HUES64 (cell line): Measurements from ENCODE around the gene LRP2BP.
A peak's percentile ranks its signal among the peaks of the same experiment; 100 is the strongest.
"Not testable (repeated sequence)": the region's sequence is repeated elsewhere in the genome, so short reads cannot be mapped to it uniquely, and the experiment has no call there.

Experiments used
- H3K27ac ChIP-seq: 2 replicates; pipeline ENCODE4 v1.7.0; 2013; ENCODE audit warnings: low read depth, low read length, inconsistent platforms
- H3K27me3 ChIP-seq: 2 replicates; pipeline ENCODE4 v1.6.1; 2013; ENCODE audit warnings: mild to moderate bottlenecking, low read length; ENCODE audit not compliant: insufficient read depth
- H3K36me3 ChIP-seq: 2 replicates; pipeline ENCODE4 v1.6.1; 2013; ENCODE audit warnings: mild to moderate bottlenecking, low read length; ENCODE audit not compliant: insufficient read depth
- H3K4me1 ChIP-seq: 2 replicates; pipeline ENCODE4 v1.6.1; 2013; ENCODE audit warnings: mild to moderate bottlenecking, low read length, moderate library complexity; ENCODE audit not compliant: insufficient read depth
- H3K4me3 ChIP-seq: 2 replicates; pipeline ENCODE4 v1.5.1; 2013; ENCODE audit warnings: mild to moderate bottlenecking, low read length, moderate library complexity
- H3K9ac ChIP-seq: 2 replicates; pipeline ENCODE4 v1.6.1; 2013; ENCODE audit warnings: mild to moderate bottlenecking, low read depth, low read length
- H3K9me3 ChIP-seq: 2 replicates; pipeline ENCODE4 v1.6.1; 2013; ENCODE audit warnings: low read depth, low read length; ENCODE audit not compliant: insufficient read depth
- WGBS: fragments of 150-250, 120-280 bp; methylation state at CpG from one replicate; pipeline ENCODE4 v1.1.7; 2013; ENCODE audit warnings: missing lambda C conversion rate; 5-methylcytosine and 5-hydroxymethylcytosine counted together

LRP2BP gene

DNA sequence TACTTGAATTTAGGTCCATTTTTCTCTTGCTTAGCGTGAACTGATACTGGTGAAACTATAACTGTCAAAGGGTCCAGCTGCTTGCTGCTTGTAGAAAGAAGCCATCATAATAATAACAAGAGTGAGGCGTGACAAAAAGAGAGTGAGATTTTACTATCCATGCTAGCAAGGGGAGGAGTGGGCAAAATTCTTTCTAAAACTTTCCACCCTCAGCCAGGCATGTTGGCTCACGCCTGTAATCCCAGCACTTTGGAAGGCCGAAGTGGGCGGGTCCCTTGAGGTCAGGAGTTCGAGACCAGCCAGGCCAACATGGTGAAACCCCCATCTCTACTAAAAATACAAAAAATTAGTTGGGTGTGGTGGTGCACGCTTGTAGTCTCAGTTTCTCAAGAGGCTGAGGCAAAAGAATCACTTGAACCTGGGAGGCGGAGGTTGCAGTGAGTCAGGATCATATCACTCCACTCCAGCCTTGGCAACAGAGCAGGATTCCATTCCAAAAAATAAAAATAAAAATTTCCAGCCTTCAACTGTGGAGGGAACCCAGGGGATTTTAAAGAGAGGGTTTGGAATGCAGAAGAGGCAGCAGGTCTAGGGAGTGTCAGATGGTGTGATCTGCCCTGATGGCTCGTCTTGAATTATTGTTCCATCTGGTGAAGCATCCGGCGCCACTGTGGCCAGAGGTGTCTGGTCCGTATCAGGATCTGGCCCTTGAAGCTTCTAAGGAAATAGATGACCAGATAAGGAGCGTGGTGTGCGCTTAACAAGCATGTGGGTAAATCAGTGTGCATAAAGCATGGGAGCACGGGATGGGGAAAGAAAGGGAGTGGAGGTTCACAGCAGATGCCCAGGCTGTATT is 51.8 kb downstream of the LRP2BP start:
- WGBS = 92% methylated on average over 15 of the region's 15 CpGs
- Histone ChIP-seq H3K27ac (no peak overlapping the region), H3K4me3 (no peak overlapping the region), H3K9me3 (no peaks in the 10 kb centered on the region), H3K4me1 (no peaks in the 10 kb centered on the region), H3K9ac (no peak overlapping the region), H3K27me3 (no peaks in the 10 kb centered on the region), H3K36me3 (peaks cover 41% of the 10 kb centered on the region)

- no peaks in the 10 kb centered on the region for H3K4me1 ChIP-seq
- no peak overlapping the region for H3K27ac ChIP-seq
- peaks cover 23% of the 10 kb centered on the region for H3K36me3 ChIP-seq
- H3K4me3 ChIP-seq = no peak overlapping the region
- H3K9ac ChIP-seq = no peak overlapping the region
- 93% methylated on average over 6 of the region's 6 CpGs for WGBS
- H3K9me3 ChIP-seq = no peaks in the 10 kb centered on the region
- no peaks in the 10 kb centered on the region for H3K27me3 ChIP-seq
These were observed 53.9 kb downstream of the LRP2BP start for GRCh38 chr4:185341841-185342240.

- no peak overlapping the region for H3K4me3 ChIP-seq
- no peaks in the 10 kb centered on the region for H3K27me3 ChIP-seq
- peaks cover 19% of the 10 kb centered on the region for H3K36me3 ChIP-seq
- no peak overlapping the region for H3K9ac ChIP-seq
- no peaks in the 10 kb centered on the region for H3K9me3 ChIP-seq
- no peaks in the 10 kb centered on the region for H3K4me1 ChIP-seq
- H3K27ac ChIP-seq = no peak overlapping the region
- WGBS = 88% methylated on average over 2 of the region's 2 CpGs
These were observed 54.3 kb downstream of the LRP2BP start for GRCh38 chr4:185341377-185341776.

DNA sequence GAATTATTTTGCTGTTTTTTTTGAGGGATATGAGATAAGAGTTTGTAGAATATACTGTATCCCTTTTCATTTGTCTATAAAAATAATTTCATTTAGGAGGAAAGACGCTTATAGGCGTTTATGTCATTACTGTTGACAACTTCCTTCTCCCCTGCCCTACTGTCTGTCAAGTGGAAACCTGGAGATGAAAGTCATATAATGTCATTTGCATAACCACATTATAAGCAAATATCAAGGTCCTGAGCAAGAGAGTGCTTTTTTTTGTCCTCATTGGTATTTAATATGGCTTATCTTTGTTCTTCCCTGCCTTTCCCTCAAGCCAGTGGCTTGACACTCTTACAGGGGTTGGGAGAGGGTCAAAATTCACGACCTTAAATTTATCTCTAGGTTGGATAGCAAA is 55.8 kb downstream of the LRP2BP start:
- peaks cover 16% of the 10 kb centered on the region for H3K36me3 ChIP-seq
- no peaks in the 10 kb centered on the region for H3K9me3 ChIP-seq
- WGBS = 91% methylated on average over 1 of the region's 3 CpGs
- H3K4me1 ChIP-seq = no peaks in the 10 kb centered on the region
- no peak overlapping the region for H3K4me3 ChIP-seq
- no peak overlapping the region for H3K27ac ChIP-seq
- H3K27me3 ChIP-seq = no peaks in the 10 kb centered on the region
- no peak overlapping the region for H3K9ac ChIP-seq

- peaks cover 17% of the 10 kb centered on the region for H3K4me1 ChIP-seq
- peaks cover 3% of the 10 kb centered on the region; the same call in 1 of the 2 replicates for H3K36me3 ChIP-seq
- 96% methylated on average over 1 of the region's 1 CpG for WGBS
- no peak overlapping the region for H3K4me3 ChIP-seq
- H3K9ac ChIP-seq = no peak overlapping the region
- no peak overlapping the region for H3K27ac ChIP-seq
- H3K27me3 ChIP-seq = no peaks in the 10 kb centered on the region
- no peaks in the 10 kb centered on the region for H3K9me3 ChIP-seq
These were observed 60.1 kb downstream of the LRP2BP start for GRCh38 chr4:185335579-185335978.

GRCh38 chr4:185334326-185334725 is 61.4 kb downstream of the LRP2BP start:
- Histone ChIP-seq H3K27me3 (no peaks in the 10 kb centered on the region), H3K4me1 (peaks cover 17% of the 10 kb centered on the region), H3K36me3 (peaks cover 11% of the 10 kb centered on the region; the same call in 1 of the 2 replicates), H3K27ac (no peak overlapping the region), H3K9ac (no peak overlapping the region), H3K4me3 (no peak overlapping the region), H3K9me3 (peaks cover 9% of the 10 kb centered on the region)
- 99% methylated on average over 4 of the region's 4 CpGs for WGBS

DNA sequence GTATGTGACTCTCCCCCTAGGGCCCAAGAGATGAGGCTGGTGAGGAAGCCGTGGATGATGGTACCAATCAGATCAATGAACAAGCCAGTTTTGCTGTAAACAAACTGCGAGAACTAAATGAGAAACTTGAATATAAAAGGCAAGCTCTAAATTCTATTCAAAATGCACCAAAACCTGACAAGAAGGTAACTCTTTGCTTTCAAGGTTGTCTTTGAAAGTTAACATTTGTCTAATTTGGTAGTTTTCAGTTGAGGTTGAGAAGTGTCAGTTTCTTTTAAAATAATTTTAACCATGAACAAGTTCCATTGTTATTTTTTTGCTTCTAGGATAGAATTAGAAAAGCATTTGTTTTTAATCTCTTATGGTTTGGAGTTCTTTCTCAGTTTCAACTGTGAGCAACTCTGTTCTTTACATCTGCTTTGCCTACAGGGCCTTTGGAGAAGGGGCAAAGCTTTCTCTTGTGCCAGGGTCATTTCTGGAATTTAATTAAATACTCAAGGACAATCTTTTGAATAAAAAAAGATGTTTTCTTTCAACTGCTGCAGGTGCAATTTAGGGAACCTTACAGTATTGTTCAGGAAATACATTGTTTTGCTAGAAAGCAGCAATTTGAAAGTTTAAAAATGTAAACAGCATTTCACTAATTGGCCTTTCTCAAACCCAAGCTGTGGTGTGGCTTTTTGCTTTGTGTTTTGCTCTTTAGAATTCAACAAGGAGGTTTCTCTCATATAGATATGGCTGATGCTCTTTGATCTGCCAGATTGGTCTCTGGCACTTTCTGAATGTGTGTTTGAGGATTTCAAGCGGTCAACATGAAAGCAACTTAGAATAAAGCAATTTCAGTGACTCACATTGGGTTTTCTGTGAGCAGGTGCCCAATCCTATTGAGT is 62.9 kb downstream of the LRP2BP start:
- WGBS = 94% methylated on average over 3 of the region's 3 CpGs
- H3K4me1 ChIP-seq = peaks cover 17% of the 10 kb centered on the region
- H3K4me3 ChIP-seq = no peak overlapping the region
- H3K27ac ChIP-seq = peak overlapping the region; percentile 20; the same call in 1 of the 2 replicates
- peaks cover 19% of the 10 kb centered on the region for H3K9me3 ChIP-seq
- H3K9ac ChIP-seq = no peak overlapping the region
- peaks cover 19% of the 10 kb centered on the region; the same call in 1 of the 2 replicates for H3K36me3 ChIP-seq
- no peaks in the 10 kb centered on the region for H3K27me3 ChIP-seq

DNA sequence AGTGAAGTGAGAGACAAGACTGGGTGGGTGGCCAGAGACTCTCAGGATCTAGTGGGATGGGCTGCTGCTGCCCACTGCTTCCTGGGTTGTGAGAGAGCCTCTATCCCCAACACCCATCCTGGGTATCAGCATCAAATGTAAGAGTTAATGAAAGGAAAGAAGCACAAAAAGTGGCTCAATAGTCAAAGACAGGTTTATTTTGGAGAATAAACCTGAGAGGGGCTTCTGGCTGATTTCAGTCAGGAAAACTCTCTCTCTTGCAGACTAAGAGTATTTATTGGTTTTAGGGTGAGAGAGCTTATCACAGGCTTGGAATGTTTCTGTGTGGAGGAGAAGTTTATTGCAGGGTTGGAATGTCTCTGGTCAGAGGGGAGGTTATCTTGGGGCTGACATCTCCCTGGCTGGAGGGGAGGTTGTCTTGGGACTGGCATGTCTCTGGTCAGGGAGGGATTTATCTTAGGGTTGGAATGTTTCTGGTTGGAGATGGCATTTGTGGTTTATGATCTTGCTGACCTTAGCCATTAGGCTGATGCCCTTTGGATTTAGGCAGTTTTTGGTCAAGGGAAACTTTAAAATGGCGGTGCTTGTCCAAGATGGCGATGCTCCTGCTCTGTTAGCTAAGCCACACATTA is 65.7 kb downstream of the LRP2BP start:
- not testable (repeated sequence) for H3K27ac ChIP-seq, H3K9ac ChIP-seq, H3K4me3 ChIP-seq, H3K27me3 ChIP-seq
- H3K9me3 ChIP-seq = peaks cover 19% of the 10 kb centered on the region
- WGBS = 86% methylated on average over 2 of the region's 2 CpGs
- peaks cover 19% of the 10 kb centered on the region; the same call in 1 of the 2 replicates for H3K36me3 ChIP-seq
- H3K4me1 ChIP-seq = peaks cover 17% of the 10 kb centered on the region

GRCh38 chr4:185328586-185328985 is 67.1 kb downstream of the LRP2BP start:
- Histone ChIP-seq H3K4me1 (peaks cover 17% of the 10 kb centered on the region), H3K27me3 (no peaks in the 10 kb centered on the region), H3K9ac (no peak overlapping the region), H3K36me3 (peaks cover 28% of the 10 kb centered on the region), H3K27ac (no peak overlapping the region), H3K4me3 (no peak overlapping the region), H3K9me3 (peaks cover 27% of the 10 kb centered on the region)
- WGBS = 94% methylated on average over 7 of the region's 7 CpGs

DNA sequence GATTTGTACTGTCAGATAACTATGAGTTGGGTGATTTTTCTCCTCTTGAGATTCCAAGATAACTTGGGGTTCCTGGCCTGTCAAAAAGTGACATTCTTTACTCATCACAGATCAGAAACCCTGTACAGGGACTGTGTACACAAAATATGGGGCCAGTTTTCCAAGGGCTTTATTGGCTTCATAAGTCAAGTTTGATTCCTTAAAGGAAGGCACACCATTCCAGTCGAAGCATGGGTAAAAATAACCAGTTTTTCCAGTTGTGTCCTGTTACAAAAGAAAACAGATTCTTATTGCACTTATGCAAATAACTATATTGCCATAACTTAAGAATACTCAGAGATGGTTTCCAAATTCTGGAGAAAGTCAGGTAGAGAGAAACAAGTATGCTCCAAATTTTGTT is 70.0 kb downstream of the LRP2BP start:
- H3K9ac ChIP-seq, H3K4me1 ChIP-seq: not testable (repeated sequence)
- WGBS = 81% methylated on average over 1 of the region's 1 CpG

GRCh38 chr4:185324361-185324760 is 71.4 kb downstream of the LRP2BP start:
- H3K9me3 ChIP-seq = peaks cover 30% of the 10 kb centered on the region
- peaks cover 46% of the 10 kb centered on the region for H3K36me3 ChIP-seq
- H3K4me1 ChIP-seq, H3K4me3 ChIP-seq, H3K9ac ChIP-seq, H3K27ac ChIP-seq, H3K27me3 ChIP-seq: not testable (repeated sequence)
- 94% methylated on average over 6 of the region's 6 CpGs for WGBS

More for the DNA sequence above, 70.0 kb downstream of the LRP2BP start:
- not testable (repeated sequence) for H3K4me3 ChIP-seq, H3K27me3 ChIP-seq, H3K27ac ChIP-seq
- Histone ChIP-seq H3K36me3 (peaks cover 50% of the 10 kb centered on the region), H3K9me3 (peaks cover 39% of the 10 kb centered on the region)
